Umbilical cord (tissue), 2 donors: Measurements from ENCODE around the gene AGL. TPM values are rescaled to one million over a fixed set of nuclear protein-coding genes. Genes with fewer than 3 reads are reported as not detected.
A peak's percentile ranks its signal among the peaks of the same experiment; 100 is the strongest.
"Not testable (repeated sequence)": the region's sequence is repeated elsewhere in the genome, so short reads cannot be mapped to it uniquely, and the experiment has no call there.

Experiments used
- DNase-seq: peaks from one replicate; pipeline ENCODE4 v3.0.0-alpha.2; 2015; ENCODE audit warnings: low spot score
- total RNA-seq: library from RNA; depleted of rRNA; stranded (reverse); fragments of >200 nt; gene quantifications from one replicate; pipeline ENCODE4 v1.2.3, GENCODE V29; 2014; ENCODE audit warnings: low replicate concordance; ENCODE audit not compliant: insufficient read depth

Gene AGL
- total RNA-seq, 1 donor from 2014 or later: 25.0 TPM

- DNase-seq: peak; percentile 42
These were observed 93.1 kb downstream of the AGL start for GRCh38 chr1:99943223-99943794.

GRCh38 chr1:99944192-99944591 lies 94.0 kb downstream of the AGL start:
- no peak for DNase-seq

DNA sequence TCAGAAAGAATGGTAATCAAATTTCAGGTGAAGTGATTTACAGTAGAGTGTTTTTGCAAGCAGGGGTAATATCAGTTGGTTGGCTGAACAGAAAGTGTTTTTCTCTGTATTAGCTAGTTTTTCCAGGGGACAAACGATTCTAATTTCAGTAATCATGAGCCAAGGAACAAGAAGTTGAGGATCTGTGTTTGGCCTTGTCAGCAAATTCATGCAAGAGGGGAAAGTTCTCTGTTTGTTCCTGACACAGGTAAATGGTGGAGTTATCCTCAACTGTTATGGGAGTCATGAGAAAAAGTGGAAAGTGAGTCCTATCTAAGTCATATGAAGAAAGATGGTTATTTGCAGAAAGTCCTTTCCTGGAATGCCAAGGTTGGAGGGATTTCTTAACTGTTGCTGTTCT lies 95.0 kb downstream of the AGL start:
- DNase-seq: no peak

- DNase-seq: no peak
These were observed 100.3 kb downstream of the AGL start for GRCh38 chr1:99950486-99950885.

GRCh38 chr1:99952522-99952921 lies 102.4 kb downstream of the AGL start:
- DNase-seq: no peak

DNA sequence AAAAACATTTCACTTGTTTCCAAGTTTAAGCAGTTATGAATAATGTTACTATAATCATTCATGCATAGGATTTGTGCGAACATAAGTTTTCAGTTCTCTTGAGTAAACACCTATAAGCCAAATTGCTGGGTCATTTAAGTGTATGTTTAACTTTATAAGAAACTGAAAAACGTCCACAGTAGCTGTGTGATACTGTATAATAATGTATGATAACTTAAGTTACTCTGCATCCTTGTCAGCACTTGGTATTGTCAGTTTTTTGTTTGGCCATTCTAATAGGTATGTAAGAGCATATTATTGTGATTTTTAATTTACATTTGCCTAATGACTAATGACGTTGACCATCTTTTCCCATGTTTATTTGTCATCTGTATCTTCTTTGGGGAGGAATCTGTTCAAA lies 105.2 kb downstream of the AGL start:
- DNase-seq: no peak

GRCh38 chr1:99956755-99957154 lies 106.6 kb downstream of the AGL start:
- no peak for DNase-seq

GRCh38 chr1:99957818-99958217 lies 107.7 kb downstream of the AGL start:
- DNase-seq: no peak

DNA sequence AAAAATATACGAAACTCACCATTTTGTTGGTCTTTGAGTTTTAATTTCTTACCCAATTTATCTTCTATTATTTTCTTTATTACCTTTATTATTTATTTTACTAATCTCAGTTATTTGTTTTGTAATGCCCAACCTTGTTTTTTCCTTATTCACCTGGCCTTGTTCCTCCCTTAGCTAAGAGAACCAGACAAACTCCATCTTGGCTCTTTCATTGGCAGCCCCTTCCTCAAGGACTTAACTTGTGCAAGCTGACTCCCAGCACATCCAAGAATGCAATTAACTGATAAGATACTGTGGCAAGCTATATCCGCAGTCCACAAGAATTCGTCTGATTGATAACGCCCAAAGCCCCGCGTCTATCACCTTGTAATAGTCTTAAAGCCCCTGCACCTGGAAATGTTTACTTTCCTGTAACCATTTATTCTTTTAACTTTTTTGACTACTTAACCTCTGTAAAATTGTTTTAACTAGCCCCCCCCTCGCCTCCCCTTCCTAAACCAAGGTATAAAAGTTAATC lies 109.1 kb downstream of the AGL start:
- not testable (repeated sequence) for DNase-seq

GRCh38 chr1:99960260-99960659 lies 110.1 kb downstream of the AGL start:
- not testable (repeated sequence) for DNase-seq

DNA sequence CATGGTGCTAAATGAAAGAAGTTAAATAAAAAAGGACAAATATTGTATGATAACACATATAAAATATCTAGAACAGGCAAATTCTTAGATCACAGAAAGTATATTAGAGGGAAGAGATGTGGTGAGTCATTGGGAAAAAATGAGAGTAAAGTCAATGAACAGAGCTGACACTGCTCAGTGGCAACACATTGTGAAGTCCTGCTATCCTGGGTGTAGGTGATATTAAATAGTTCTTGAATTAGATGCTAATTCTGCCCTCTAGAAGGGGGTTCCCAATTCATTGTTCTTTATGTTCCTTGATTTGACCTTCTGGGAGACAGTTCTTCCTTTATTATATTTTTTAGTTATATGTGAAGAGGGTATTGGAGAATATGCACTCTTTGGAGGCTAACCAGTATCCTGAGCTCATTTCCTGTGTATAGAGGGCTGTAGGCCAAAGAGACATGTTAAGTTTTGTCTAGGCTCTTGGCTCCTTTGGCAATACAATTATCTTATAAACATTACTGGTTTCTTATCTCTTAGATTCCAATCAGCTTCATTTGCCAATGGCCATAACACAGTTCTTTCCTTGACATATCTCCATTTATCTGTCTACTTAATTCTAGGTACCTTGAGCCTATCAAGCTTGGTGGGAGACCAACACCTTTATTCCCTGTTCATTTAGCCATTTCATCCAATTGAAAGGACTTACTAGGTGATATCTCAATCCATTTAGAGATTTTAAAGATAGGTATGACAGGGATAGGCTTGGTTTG lies 113.1 kb downstream of the AGL start:
- DNase-seq: no peak

DNA sequence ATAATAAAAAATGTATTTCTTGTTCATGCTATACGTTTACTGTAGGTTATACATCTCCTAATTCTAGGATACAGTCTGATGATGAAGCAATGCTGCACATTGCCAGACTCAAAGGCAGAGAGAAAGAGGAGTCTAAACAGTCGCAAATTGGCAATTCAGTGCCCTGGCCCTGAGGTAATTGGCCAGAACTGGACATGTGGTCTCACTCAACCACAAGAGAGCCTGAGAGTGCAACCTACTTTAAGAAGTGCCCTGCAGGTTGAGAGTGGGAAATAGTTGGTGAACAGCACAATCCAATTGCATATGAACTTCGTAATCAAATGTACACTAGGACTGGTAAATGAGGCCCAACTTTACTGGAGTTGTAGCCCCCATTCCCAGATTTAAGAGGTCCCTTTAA lies 114.6 kb downstream of the AGL start:
- no peak for DNase-seq

DNA sequence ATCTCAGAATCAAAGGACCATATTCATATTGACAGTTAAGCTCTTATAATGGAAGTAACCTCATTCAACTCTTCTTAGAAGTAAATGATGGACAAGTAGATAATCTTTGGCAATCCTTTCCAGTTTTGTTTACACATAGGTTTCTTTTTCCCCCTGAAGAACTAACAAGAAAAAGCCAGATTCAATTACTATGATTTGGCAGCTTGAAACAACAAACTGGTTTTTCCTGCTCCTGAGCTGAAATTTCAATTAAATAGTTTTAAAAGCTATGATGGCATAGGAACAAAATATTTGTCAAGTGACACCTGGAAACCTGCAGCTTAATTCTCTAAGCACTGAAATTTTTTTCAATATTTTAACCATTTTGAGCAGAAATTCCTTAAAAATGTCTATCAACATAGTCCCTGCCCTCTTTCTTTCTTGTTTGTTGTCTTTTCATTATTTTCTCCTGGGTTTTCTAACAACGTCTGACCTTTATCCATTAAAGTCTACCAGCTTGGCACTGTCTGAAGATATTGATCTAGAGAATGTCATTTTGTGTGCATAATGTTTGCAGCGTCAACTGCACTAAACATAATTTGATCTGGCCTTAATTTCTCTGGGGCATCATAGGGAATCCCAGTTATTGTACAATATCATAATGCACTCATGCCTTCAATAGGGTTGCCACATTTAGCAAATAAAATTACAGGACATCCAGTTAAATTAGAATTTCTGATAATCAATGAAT lies 115.7 kb downstream of the AGL start:
- peak; percentile 18 for DNase-seq

DNA sequence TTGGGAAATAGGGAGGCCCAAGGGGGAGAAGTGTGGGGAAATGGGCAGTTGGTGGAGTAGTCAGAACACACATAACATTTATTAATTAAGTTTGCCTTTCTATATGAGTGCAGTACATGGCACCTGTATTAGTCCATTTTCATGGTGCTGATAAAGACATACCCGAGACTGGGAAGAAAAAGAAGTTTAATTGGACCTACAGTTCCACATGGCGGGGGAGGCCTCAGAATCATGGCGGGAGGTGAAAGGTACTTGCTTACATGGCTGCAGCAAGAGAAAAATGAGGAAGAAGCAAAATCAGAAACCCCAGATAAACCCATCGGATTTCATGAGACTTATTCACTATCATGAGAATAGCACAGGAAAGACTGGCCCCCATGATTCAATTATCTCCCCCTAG lies 118.1 kb downstream of the AGL start:
- DNase-seq: no peak

DNA sequence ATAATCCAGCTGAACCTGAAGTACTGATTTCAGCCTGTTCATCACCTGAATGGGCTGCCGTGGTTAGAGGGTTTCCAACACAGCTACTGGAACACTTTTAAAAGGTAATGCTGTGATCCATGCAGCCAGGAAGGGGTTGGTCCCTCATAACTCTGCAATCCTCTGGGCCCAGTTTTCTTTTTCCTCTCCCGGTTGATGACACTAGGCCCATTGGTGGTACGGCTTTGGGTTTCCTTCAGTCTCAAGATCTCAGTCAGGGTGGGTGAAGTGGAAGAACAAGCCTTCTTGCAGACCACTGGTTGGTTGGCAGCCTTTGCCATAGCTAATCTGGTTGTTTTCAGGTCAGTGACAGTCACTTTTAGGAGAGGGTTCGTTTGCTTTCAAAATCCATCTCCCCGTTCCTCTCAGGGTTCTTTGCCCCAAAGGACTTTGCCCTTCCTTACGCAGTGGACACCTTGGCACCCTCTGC lies 119.1 kb downstream of the AGL start:
- DNase-seq: peak; percentile 1

DNA sequence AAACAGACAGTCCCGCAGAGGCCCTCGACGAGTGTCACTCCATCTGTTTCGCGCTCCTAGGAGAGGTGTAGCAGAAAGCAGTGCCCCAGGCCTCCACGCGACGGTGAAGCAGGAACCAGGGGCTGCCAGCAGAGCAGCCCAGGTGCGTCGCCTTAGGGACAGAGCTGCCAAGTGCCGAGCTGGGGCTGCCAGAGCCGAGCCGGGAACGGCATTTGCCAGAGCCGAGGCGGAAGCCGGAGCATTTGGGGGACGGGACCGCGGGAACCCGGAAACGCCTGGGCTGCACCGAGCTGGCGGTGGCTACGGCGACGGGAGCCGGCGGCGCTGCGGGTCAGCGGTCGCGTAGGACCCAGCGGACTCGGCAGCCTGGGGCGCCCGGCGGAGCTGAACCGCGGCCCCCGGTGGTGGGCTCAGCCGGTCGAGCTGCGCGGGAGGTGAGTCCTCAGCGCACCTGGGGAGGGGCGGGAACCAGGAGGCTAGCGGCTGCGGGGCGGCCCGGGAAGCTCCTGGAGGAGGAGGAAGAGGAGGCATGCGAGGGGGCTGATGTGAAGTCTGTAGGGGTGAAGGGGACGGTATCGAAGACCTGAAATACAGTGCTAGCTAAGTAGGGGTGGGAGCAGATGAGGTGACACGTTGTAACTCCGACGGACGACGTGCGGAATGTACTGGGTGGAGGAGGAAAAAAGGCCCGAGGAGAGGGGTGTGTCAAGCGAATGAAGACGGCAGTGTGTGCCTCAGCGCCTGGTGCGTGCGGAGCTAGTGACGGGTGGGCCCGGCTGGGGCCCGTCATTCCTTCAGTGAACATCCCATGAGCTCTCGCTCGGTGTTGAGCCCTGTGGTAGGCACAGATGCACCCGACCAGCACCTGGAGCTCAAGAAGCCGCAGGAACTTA lies 119.8 kb downstream of the AGL start, which contains the start of gene SLC35A3:
SLC35A3 (plus strand) TSS at position 268 of the 893 bp plus-strand sequence. CDS start 23,559 bp downstream, outside the sequence.
- peak; percentile 72 for DNase-seq

- DNase-seq: no peak
These were observed 120.6 kb downstream of the AGL start for GRCh38 chr1:99970713-99971255.

DNA sequence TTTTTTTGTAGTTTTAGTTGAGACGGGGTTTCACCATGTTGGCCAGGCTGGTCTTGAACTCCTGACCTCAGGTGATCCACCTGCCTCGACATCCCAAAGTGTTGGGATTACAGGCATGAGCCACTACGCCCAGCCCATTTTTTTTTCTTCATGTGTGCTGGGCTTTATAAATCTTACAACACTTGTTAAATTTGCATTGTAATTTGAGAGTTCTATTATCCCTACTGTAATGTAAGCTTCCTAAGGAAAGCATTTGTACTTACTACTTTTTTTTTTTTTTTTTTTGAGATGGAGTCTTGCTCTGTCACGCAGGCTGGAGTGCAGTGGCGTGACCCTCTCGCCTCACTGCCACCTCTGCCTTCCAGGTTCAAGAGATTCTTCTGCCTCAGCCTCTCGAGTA lies 121.9 kb downstream of the AGL start:
- not testable (repeated sequence) for DNase-seq
